HG02884 (cell line): ENCODE results near the gene CEP41.

ENCODE experiments used
- ATAC-seq: cut with Tn5 transposase; IDR thresholded peaks from one replicate; pipeline ENCODE4 v1.9.1; 2021; ENCODE audit warnings: mild to moderate bottlenecking, moderate library complexity; ENCODE audit not compliant: unreplicated experiment

The CEP41 gene

DNA sequence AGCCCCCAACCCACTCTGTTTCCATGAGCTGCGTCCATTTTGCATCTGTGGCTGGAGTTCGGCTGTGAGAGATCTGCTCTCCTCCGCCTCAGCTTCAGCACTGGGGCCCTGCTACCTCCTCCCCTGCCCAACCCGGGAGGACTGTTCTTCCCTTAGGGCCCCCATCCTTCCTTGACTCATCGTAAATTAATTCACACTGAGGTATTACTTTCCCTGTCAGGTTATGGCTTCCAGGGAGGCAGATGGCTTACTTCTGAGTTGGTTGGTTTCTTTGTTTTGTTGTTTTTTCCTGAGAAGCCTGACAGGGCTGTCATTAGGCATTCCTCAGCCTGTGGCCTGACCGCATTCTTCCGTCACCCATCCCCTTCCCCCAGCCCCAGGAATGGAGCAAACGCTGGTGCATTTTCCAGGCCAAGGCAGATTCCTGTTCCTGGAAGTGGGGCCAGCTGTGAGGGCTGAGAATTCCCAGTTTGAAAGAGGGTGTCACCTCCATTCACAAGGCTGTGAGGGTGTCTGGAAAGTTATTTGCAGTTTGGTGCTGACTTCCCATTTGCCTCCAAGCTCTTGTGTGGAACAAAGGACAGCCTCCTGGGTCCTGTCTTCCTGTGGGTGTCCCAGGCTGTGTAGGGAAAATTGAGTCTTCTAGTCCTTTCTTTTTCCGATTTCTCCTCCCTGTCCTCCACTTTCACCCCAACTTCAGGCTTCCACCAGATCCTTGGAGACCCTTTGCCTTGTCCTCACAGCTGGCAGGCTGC is 84.5 kb downstream of the CEP41 start:
- no peak for ATAC-seq

DNA sequence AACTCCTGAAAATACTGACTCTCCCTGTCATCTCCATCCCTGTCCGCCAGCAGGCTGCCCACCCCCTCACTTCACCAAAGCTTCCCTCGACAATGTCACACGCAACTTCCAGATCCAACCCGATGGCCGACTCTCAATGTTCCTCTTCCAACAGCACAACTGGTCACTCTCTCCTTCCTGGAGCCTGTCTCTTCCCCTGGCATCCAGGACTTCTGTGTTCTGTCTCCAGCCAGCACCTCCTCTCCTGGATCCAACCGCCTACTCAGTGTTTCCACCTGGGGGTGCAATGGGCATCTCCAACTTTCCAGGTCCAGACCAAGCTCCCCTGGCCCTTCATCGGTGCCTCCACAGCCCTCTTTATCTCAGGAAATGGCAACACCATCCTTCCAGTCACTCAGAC is 87.6 kb downstream of the CEP41 start:
- ATAC-seq, result no peak

DNA sequence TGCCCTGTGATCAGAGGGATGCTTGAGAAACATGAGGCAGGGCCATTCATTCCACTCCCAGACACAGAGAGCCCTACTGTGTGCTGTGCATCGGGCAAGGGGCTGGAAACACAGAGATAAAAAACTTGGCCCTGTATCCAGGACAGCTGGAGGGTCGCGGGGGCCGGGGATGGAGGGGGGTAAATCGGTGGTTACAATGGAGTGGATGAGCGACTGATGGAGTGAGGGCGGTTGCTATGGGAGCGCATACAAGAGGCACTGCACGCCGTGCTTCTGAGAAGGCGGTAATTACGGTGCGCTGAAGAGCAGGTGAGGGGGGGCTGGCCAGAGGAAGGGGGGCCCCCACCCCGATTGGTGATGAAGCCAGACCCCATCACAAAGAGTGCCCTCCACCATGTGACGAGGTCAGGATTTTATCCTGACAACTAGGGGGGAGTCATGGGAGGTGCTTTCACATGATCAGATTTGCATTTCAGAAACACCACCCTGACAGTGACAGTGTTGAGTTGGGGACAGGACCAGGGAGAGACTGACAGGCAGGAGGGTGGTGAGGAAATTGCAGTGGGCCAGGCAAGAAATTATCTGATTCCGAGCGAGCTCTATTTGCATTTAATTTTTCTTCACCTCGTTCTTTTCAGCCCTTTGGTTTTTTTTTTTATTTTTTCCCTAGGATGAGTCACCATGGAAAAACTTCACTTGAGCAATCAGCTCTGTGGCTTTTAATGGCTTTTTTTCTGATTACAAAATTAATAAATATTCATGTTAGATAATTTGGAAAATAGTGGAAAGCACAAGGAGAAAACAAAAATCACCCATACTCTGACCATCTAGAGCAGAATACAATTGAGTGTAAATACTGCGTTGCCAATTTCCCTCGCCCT is 88.4 kb downstream of the CEP41 start:
- ATAC-seq, result no peak

DNA sequence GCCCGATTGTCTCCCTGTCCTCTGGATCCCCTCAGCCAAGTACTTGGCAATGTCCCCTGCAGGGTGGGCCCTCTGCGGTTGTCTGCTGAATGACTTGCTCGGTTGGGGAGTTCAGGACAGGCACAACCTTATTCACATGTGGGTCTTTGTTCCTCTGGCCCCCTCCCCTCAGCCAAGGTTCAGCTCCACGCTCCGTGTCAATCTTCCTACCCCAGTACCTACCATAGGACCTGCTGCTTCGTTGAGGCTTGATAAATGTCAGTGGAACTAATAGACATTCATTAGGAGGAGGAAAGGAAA is 89.1 kb downstream of the CEP41 start:
- no peak for ATAC-seq

DNA sequence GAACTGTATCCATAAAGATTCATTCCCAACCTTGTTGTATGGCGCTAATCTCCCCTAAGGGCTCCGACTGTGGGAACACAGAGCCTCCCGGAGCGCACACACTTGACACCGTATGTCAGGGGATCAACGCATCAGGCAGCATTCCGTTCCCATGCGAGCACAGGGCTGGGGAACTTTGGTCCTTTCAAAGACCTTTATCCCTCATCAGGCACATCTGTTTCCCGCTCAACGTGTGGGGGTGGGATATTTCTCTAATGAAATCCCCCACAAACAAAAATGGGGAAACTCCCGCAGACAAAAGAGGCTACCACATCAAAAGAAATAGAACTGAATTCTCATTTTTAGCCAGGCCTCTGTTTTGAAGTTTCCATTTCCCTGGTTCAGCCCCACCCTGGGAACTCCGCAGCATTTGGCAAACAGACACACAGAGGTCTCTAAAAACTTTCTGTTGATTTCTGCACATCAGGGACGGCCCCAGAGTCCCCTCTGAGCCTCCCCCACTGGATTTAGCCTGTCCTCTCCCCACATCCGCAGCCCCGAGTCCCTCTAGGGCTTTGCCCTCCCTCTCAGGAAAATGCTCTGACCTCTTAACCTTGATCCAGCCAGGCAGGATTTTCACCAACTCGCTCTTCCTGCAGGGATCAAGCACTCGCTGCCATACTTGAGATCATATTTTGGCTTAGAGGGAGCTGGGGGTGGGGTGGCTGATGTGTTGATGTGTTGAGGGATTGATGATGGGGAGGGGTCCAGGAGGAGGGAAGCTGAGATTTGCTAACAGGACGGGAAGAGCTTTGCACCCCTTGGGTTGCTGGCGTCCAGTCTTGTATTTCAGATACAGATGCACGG is 89.6 kb downstream of the CEP41 start:
- ATAC-seq, result no peak

DNA sequence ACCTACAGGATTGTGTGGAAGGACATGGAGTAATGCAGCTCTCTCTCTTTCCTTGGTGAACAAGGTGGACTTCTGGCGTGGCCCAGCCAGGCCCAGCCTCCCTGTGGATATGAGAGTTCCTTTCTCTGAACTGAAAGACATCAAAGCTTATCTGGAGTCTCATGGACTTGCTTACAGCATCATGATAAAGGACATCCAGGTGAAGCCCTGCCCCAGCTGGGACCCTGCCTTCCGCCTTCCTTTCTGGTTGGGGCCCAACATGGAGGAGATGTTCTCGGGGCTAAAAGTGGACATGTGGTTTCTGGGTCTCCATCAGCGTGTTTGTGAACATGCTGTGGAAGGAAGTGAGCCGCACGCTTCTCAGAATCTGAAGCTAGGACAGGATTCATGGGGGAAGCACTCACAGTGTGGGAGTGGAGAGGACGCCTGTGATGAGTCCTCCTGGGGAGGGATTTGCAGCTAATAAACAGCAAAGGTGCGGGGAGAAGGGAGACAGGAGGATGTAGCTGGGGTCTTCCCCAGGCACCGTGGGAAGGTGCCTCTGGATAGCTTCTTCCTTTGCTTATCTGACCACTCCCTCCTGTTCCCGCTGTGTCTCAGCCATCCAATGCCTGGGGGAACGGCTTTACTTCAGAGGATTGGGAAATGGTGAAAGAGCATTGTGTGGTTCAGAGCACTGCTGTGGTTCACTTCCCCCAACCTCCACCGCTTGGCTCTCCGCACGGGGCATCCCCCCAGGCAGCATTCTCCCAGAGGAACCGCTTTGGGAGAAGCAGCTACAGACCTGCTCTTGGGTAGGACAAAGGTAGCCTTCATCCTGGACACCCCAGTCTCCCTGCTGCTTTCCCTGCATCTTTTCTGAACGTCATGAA is 90.7 kb downstream of the CEP41 start:
- no peak for ATAC-seq

DNA sequence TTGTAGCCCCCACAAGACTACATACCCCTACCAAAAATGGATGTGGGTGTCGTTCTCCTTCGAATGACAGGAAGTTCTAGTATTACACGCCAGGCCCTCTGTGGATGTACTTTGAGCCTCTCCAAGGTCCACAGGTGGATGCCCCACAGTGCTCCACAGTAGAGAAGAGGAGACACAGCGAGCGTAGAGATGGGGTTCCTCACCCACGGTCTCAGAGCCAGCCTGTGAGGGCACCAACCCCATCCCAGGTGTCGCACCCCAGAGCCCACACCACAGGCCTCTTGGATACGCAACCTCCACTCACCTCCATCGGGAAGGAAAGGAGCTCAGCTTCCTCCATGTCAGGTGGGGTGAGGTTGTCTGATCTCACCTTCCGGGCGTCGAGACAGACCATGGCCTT is 93.9 kb downstream of the CEP41 start:
- no peak for ATAC-seq

DNA sequence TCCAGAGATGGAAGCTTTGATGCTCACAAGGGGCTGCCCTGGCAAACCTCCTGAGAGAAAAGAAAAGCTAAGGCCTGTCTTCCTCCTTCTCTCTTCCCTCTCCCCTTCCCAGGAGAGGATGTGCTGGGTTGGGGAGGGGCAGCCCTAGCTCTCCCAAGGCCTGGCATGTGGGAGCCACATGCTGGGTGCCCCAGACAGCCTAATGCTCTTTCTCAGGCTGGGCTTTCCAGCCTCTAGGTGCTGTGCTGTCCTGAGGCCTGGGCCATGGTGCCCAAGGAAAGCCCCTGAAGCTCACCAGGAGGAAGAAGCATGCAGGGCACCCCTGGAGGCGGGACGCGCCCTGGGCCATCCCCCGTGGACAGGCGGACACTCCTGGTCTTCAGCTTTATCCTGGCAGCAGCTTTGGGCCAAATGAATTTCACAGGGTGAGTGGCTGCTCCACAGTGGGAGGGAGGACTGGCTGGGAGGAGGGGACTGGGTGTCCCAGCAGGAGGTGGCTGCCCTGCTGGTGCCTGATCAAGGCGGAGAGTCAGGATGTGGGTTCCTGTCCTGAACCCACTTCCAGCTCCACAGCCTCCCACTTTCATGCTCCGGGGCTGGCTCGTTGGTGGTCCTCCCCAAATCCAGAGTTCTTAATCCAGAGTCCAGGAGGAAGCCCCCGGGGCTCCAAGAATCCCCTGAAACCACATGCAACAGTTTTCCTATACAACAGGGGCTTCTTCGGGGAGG is 94.5 kb downstream of the CEP41 start:
- no peak for ATAC-seq

DNA sequence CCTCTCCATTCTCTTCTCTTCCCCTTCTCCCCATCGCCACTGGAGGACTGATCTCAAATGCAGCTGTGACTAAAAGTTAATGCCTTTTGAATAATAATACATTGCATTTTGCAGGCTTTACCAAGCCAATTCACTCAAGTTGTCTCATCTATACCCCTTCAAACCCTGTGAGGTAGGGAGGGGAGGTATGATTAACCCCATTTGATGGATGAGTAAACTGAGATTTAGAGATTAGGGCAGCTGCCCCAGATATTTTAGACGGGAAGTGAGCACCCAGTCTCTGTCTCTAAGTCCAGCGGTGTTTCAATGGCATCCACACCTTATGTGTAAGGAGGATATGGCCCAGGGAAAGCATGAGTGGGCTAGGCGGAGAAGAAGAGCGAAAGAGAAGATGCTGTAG is 95.1 kb downstream of the CEP41 start:
- ATAC-seq, result no peak

DNA sequence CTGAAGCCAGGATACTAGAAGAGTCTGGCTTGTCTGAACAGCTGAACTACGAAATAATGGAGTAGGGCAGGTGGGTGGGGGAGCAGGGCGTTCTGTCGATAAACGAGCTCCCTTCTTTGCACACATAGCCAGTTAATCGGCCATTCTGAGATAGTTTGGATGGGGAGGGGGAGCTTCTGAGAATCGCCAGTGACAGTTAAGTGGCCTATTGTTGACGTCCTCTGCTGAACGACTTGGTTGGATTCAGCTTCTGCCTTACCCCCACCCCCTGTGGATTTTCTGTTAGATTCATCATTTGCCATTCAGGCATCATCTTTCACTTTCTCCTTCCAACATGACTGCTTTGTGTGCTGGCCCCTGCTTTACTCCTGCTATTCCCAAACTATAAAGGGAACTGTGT is 95.7 kb downstream of the CEP41 start:
- no peak for ATAC-seq

DNA sequence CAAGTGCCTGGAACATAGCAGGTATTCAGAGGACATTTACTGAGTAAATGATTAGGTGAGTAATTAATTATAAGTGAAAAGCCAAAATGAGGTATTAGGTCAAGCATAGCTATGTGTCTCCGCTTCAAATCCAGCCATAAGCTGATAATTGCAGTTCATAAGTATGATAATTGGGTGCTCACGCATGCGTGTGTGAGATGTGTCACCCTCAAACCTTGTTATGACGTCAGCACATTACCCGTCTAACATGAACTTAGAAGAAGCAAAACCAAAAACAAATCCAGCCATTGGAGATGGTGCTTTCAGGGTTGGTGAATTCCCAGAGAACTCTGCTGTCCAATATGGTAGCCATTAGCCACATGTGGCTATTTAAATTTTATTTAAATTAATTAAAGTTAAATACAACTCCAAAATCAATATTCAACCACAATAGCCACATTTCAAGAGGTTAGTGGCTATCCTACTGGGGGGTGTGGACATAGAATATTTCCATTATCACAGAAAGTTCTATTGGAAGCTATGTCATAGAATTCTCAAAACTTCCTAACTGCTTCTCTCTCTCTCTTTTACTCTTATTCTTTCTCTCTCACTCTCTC is 96.4 kb downstream of the CEP41 start, which contains the start of gene CPA5:
Gene CPA5, plus strand, starts transcription at position 546 of the 596 bp plus-strand sequence. CDS start 1,670 bp downstream, outside the sequence.
- ATAC-seq, result no peak
